K562 treated with DMSO at 1 percent for 12 hours (cell line): ENCODE results near the gene CST6. TPM values are rescaled to one million over a fixed set of nuclear protein-coding genes. Genes with fewer than 3 reads are reported as not detected.

Experiments used
- total RNA-seq: library from RNA; unstranded; fragments of 300-600 nt; gene quantifications from 2 replicates; pipeline ENCODE4 v1.2.3, GENCODE V29; 2022; ENCODE audit not compliant: insufficient read depth

CST6 gene, protein sequence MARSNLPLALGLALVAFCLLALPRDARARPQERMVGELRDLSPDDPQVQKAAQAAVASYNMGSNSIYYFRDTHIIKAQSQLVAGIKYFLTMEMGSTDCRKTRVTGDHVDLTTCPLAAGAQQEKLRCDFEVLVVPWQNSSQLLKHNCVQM
- total RNA-seq = not detected in 2 replicates

DNA sequence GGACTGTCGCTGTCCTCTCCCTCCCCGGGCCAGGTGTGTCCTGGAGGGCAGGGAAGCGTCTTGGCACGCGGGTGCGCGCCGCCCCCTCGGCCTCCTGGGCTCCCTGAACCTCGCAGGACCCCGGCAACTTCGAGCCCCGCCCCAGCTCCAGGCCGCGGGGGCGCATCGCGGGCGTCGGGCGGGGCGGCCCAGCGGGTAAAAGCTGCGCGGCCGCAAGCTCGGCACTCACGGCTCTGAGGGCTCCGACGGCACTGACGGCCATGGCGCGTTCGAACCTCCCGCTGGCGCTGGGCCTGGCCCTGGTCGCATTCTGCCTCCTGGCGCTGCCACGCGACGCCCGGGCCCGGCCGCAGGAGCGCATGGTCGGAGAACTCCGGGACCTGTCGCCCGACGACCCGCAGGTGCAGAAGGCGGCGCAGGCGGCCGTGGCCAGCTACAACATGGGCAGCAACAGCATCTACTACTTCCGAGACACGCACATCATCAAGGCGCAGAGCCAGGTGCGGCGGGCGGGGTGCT is at the start of gene CST6:
TSS of gene CST6 (plus strand) at position 224 of the 519 bp plus-strand sequence. CDS start at position 261, 37 bp downstream.

DNA sequence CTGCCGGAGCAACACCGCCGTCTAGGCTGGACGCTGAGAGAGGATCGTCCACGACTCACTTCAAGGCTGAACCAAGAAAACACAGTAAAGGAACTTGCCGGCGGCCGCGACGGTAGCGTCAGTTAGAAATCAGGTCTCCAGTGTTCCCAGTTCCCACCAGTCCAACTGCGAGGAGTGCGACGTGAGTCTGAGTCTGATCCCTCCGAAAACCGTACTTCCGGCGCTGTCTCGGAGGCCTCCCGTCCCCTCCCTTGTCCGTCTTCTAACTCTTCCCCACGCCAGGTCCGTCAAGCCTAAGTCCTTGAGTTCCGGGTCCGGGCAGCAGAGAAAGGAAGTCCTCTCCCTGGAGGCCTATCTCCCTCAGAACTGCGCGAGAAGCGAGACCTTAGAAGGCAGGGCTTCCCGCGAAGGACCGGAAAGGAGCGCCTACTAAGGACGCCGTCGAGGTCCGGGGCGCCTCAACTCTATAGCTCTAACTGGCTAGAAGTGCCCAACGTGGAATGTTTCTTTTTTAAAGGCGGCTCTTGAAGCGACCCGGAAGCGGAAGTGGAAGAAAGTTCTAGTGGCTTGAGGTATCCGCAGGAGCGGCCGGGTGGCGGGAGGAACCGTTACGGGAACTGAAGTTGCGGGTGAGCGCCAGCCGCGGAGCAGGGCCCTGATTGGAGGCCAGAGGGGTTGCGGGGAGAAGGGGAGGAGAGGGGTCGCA is 9.7 kb upstream of the CST6 start, which contains the start of the genes BANF1 and EIF1AD:
TSS of gene BANF1 (plus strand) at position 562 of the 706 bp plus-strand sequence. CDS start 748 bp downstream, outside the sequence.
TSS of gene EIF1AD (minus strand) at position 216 of the 706 bp plus-strand sequence. CDS start 1,768 bp downstream, outside the sequence.

DNA sequence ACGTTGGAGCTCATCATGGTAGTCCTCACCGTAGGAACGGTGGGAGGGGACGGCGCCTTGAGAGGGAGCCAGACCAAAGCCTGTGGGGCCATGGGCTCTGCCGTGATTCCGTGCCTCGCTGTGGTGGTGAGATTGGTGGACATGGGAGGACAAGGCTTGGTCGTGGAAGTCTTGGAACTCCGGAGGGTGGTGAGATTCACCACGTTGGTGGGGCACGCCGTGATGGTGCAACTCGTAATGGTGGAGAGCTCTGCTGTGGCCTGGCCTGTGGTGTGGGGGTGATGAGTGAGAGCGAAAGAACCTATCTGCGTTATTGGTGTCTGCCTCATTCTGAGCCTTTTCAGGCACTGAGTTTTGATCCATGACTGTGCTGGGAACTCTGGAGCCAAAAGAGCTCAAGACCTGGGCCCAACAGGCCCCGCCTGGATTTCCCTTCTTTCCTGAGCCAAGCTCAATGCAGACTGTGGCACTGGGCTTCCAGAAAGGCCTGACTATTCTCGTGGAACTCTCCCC is 14.3 kb downstream of the CST6 start, which contains the start of gene CATSPER1:
TSS of gene CATSPER1 (minus strand) at position 463 of the 513 bp plus-strand sequence. CDS start at position 363, 100 bp downstream.

DNA sequence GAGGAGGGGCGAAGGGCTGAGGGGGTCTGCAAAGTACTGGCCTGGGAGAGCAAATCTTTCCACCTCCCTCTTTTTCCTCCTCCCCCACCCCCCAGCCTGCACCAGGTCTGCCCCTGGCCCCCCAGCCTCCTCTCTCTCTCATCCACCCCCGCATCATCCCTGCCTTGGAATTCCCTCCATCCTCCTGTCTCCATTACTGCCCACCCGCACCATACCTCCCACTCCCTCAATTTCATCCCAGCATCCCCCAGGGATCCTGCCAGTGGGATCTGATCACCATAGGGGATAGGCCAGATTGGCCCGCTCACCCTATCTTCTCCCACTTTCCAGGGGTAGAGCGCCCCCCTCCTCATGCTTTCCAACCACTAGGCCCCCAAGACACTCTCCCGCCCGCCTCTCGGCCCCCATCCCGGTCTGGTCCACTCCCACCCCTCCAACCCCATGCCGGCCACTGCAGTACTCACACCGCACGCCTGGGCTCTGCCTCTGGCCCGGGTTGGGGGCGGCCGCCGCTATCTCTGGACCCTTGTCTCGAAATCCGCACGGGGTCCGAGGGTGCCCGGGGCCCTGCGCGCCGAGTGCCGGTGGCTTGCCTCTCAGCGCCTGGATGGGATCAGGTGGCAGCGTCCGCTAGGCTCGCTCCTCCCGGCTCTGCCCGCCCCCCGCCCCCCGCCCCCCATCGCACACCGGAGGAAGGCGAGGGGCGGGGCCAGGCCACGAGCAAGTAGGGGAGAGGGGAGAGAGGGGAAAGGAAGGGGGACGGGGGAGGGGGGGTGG is 36.9 kb downstream of the CST6 start, which contains the start of gene GAL3ST3:
TSS of gene GAL3ST3 (minus strand) at position 615 of the 777 bp plus-strand sequence. CDS start 3,746 bp downstream, outside the sequence.

DNA sequence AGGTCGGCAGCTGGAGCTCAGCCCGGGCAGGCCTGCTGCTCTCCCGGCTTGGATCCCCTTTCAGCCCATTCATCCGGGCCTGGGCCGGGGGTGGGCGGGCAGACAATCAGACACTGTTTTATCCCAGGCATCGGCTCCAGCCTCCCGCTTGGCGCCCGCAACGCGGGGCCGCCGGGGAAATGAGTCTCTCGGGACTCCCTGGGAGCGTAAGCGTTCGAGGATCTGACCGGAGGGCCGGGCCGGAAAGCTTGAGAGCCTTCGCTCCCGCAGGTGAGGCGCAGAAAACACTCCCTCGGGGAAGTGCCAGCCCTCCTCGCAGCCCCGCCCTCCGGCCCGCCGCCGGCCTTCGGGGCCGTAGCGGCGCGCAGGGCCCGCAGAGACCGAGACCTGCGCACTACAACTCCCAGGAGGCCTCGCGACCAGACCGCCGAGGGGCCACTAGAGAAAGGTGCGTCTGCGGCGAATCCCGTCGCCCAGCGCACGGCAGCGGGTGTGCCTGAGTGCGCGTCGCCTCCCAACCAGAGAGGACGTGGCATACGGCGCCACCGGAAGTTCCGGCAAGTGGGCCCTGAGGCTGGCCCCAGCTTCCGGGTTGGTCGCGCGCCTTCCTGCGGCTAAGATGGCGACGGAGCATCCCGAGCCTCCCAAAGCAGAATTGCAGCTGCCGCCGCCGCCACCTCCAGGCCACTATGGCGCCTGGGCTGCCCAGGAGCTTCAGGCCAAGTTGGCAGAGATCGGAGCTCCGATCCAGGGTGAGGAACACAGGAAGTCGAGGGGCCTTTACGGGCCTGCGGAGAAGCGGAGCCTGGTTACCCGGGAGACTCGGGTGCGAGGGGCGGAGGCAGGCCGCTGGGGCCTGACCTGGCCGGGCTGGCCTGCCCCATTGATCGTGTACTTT is 40.2 kb downstream of the CST6 start, which contains the start of gene SF3B2:
TSS of gene SF3B2 (plus strand) at position 599 of the 898 bp plus-strand sequence. CDS start at position 620, 21 bp downstream.

Other genes with a start within 250 kb of the CST6 start
- gene AP5B1, start 231.0 kb upstream of the CST6 start, total RNA-seq = 16.1 and 36.7 TPM in 2 replicates
- not detected in 2 replicates for gene OVOL1, start 224.9 kb upstream of the CST6 start, total RNA-seq
- gene SNX32, start 178.0 kb upstream of the CST6 start, total RNA-seq = not detected in 2 replicates
- gene CFL1, start 153.8 kb upstream of the CST6 start, total RNA-seq = 719 and 743 TPM in 2 replicates
- gene MUS81, start 151.6 kb upstream of the CST6 start, total RNA-seq = 62.2 and 65.7 TPM in 2 replicates
- 1.3 TPM in 1 of 2 replicates, not detected in the other for gene EFEMP2, start 139.2 kb upstream of the CST6 start, total RNA-seq
- gene CTSW, start 132.2 kb upstream of the CST6 start, total RNA-seq = 0.74 TPM in 1 of 2 replicates, not detected in the other
- gene FIBP, start 123.5 kb upstream of the CST6 start, total RNA-seq = 69.0 and 70.0 TPM in 2 replicates
- gene CCDC85B, start 121.3 kb upstream of the CST6 start, total RNA-seq = 33.9 and 65.5 TPM in 2 replicates
- gene FOSL1, start 111.6 kb upstream of the CST6 start, total RNA-seq = 5.8 and 9.3 TPM in 2 replicates
- 44.6 and 55.1 TPM in 2 replicates for gene C11orf68, start 92.9 kb upstream of the CST6 start, total RNA-seq
- 134 and 154 TPM in 2 replicates for gene DRAP1, start 92.6 kb upstream of the CST6 start, total RNA-seq
- not detected in 2 replicates for gene TSGA10IP, start 66.5 kb upstream of the CST6 start, total RNA-seq
- gene SART1, start 50.3 kb upstream of the CST6 start, total RNA-seq = 31.9 and 78.2 TPM in 2 replicates
- gene EIF1AD, start 9.9 kb upstream of the CST6 start, total RNA-seq = 17.4 and 44.8 TPM in 2 replicates
- gene BANF1, start 9.5 kb upstream of the CST6 start, total RNA-seq = 177 and 202 TPM in 2 replicates
- 2.1 TPM in 1 of 2 replicates, not detected in the other for gene CATSPER1, start 14.5 kb downstream of the CST6 start, total RNA-seq
- not detected in 2 replicates for gene GAL3ST3, start 37.2 kb downstream of the CST6 start, total RNA-seq
- gene SF3B2, start 40.4 kb downstream of the CST6 start, total RNA-seq = 184 and 273 TPM in 2 replicates
- 13.4 and 34.4 TPM in 2 replicates for gene PACS1, start 58.3 kb downstream of the CST6 start, total RNA-seq
- 27.7 and 41.5 TPM in 2 replicates for gene KLC2, start 245.7 kb downstream of the CST6 start, total RNA-seq